NCI-H2107 treated with DMSO at 0.1 percent for 48 hours (cell line): ENCODE data around the gene PTCD1.
"Not testable (repeated sequence)": the region's sequence is repeated elsewhere in the genome, so short reads cannot be mapped to it uniquely, and the experiment has no call there.

Source experiments
- DNase-seq: peaks from one replicate; lab custom pipeline; 2025; ENCODE audit not compliant: unreplicated experiment; lab: John Stamatoyannopoulos, UW

Gene PTCD1

DNA sequence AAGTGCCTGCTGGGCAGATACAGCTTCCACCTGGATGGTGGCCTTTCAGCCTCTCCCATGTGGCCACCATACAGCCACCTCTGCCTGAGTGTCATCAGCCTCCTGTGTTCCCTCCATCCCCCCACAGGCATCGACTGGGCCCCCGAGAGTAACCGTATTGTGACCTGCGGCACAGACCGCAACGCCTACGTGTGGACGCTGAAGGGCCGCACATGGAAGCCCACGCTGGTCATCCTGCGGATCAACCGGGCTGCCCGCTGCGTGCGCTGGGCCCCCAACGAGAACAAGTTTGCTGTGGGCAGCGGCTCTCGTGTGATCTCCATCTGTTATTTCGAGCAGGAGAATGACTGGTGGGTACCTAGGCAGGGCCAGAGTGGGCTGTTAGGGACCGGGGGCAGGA lies 50.7 kb downstream of the PTCD1 start:
- no peak for DNase-seq

DNA sequence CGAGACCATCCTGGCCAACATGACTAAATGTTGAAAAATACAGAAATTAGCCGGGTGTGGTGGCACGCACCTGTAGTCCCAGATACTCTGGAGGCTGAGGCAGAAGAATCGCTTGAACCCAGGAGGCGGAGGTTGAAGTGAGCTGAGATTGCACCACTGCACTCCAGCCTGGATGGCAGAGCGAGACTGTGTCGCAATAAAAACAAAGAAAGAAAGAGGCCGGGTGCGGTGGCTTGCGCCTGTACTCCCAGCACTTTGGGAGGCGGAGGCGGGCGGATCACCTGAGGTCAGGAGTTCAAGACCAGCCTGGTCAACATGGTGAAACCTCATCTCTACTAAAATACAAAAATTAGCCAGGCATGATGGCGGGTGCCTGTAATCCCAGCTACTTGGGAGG lies 51.4 kb downstream of the PTCD1 start:
- DNase-seq = not testable (repeated sequence)

DNA sequence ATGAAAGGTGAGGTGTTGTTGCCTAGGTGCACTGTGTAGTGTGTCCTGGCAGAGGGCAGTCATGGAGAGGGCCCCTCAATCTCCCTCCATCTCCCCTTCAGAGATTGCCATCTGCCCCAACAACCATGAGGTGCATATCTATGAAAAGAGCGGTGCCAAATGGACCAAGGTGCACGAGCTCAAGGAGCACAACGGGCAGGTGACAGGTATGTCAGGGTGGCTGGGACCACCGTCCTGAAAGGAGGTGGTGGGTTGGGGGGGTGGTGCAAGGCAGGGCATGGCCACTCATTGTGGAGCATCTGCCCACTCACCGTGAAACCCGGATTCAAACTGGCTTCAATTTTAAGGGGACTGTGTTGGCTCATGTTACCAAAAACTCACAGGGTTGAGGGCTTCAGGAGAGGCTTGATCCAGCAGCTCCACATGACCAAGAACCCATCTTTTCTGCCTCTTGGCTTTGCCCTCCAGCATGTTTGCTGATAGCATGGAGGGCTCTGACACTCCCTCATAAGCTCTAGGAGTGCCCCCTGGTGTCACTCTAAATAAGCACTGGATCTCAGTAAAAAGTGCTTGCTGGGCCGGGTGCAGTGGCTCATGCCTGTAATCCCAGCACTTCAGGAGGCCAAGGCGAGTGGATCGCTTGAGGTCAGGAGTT lies 51.9 kb downstream of the PTCD1 start:
- DNase-seq = no peak

DNA sequence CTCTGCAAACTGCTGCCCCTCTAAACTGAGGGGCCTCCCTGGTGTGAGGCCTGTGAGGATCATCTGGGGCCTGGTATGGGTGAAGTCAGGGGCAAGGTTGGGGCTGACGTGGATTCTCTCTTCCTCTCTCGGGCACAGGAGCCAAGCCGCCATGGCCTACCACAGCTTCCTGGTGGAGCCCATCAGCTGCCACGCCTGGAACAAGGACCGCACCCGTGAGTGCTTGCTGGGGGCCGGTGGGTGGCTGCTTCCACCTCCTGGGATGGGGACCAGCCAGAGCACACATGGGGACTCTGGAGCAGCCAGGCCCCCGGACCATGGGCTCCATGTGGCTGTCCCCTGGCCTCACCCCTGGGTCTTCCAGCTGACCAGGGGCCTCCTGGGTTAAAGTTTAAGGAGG lies 53.0 kb downstream of the PTCD1 start:
- DNase-seq = no peak

DNA sequence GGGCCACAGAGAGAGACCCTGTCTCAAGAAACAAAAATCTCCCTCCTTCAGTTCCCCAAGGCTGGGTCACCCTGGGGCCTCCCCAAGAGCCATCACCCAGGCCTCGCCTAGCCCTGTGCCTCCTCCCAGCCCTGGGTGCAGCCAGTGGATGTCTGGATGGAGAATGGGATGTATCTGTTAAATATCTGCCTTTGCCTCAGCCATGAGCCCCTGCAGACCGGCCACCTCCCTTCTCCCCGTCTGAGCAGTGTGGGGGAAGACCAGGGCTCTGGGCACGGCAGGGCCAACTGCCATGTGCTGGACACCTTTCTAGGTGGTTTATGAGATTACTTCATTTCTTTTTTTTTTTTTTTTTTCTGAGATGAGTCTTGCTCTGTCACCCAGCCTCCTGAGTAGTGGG lies 54.1 kb downstream of the PTCD1 start:
- DNase-seq = no peak

DNA sequence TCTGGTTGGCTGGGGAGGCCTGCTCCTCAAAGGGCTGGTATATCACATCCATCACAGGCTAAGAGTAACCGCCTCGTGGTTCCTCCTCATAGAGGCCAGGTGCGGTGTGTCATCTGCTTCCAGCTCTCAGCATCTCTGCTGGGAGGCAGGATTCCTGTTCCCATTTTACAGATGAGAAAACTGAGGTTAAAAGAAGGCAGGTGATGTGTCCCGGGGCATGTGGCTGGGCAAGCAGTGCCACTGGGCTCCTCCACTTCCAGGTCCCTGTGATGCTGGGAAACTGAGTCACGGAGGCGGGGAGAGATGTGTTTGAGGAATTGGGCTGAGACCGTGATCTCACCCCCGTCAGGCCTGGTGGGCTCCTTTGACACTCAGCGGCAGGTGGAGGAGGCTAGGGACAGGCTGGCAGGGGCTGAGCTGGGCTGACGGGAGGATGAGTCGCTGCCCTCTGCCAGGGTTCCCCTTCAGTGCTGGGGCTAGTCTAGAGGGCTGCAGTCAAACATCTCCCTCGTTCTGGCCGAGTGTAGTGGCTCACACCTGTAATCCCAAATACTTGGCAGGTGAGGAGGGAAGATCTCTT lies 54.7 kb downstream of the PTCD1 start:
- DNase-seq = no peak

DNA sequence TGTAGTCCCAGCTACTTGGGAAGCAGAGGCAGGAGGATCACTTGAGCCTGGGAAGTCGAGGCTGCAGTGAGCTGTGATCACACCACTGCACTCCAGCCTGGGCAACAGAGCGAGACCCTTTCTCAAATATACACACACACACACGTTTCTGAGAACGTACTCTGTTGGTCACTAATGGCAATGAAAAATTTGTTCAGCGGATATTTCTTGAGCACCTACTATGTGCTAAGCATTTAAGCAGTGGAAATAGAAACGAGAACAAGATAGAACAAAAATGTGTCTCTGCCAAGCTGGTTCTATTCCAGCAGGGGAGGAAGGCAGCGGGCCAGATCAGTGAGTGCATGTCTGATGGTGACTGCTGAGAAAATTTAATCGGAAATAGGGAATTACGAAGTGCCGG lies 55.4 kb downstream of the PTCD1 start:
- no peak for DNase-seq

DNA sequence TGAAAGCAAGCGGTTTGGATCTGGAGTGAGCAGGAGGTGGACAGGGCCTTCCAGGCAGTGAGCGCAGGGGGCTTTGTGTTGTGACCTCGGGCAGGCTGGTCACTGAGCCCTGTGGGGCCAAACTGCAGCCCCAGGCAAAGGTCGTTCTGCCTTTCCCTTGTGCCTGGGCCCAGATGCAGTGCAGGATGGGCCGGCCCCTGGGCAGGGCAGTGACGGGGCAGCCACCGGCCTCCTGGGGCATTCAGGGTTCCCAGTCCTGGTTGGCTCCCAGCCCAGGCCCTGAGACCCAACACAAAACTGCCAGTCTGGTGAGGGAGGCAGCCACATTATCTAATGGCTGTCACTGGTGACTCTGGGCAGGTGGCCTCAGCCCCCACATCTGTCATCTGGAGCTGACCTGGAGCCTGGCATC lies 56.9 kb downstream of the PTCD1 start:
- no peak for DNase-seq

DNA sequence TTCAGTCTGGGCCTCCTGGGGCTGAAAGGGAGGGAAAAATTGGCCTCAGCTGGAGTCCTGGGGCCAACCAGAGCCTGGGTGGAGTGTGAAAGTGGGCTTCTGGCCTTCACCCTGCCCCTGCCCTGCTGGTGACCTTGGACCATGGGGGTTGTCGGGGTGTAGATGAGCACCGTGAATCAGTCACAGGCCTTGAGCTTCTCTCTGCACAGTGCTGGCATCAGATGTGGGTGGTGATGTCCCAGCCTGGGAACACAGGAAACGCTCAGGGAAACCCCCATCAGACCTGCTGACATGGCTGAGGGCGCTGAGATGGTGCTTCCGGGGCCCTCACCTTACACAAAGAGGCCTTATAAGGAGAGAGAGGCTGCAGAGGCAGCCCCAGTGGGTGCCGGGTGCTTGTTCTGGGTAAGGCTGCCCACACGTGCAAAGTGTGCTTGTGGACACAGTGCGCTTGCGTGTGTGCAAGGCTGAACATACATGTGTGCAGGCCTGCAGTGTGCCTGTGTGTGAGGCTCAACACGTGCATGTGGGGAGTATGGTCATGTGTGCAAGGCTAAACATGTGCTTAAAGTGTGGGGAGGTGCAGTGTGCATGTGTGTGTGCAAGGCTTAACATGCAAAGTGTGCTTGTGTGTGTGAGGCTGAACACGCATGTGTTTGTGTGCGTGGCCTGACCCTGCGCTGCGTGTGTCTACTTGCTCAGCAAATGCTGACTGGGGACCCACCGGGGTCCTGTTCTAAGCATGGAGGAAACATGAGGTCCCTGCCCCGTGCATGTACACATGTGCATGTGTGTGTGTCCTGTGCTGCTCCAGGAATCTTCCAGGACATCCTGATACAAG lies 57.6 kb downstream of the PTCD1 start:
- no peak for DNase-seq

DNA sequence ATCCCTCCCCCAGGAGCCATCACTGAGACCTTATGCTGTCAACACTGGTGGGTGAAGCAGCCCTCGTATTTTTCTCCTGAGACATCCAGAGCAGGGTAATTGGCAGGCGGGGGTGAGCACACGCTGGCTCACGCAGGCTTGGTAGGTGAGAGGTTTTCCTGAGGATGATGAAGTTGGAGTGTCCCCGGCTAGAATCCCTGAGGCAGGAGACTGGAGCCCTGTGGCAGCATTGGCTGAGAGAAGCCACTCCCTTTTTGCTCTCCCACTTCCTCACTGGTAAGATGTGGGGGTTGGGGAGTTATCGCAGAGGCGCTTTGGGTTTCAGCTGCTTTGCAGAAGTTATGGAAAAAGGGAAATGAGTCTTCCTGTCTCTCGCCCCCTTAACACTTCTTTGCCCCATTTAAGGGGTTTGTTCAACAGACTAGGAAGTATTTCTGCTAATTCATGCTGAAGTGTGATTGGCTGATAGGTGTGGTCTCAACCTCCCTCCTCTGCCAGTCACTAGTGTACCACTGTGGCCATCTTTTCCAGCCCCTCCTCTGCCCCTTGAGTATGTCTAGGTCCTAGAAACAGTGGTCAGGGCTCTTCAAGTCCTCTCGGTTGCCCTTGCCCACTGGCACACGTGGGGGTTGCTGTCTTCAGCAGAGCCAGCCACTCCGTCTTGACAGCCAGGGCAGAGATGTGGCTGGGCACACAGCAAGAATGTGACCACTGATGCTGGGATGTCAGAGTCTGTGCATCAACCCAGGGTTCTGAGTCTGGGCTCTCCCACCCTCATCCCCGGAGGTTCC lies 58.4 kb downstream of the PTCD1 start:
- DNase-seq = no peak

DNA sequence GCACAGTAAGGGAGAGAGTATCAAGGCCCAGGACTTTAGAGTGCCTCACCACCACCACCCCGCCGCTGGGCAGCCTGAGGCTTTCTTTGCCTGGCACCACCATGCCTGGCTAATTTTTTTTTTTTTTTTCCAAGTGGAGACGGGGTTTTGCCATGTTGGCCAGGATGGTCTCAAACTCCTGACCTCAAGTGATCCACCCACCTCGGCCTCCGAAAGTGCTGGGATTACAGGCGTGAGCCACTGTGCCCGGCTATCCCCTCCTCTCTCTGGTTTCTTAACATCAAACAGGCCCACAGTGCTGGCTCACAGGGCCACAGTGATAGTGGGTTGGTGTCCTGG lies 58.9 kb downstream of the PTCD1 start:
- not testable (repeated sequence) for DNase-seq

DNA sequence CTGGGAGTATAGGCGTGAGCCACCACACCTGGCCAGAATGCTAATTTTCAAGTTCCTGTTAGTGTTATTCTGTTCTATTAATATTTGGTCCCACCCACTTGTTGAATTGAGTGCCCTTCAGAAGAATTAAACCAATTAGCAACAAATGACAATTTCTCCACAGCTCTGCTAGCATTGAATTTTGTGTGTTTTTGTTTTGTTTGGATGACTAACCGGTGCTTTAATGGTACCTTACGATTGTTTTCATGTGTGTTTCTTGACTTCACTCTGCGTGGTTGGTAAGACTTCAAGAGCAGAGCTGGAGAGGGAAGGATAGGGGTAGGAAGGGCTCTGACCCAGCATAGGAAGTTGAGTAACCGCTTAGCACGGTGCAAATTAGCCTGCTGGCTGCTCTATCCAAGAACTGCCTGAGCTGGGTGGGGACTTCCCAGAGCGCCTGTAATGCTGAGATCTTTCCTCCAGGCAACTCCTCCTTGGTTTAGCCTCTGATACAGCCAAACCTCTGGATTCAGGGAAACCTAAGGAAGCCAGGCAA lies 59.5 kb downstream of the PTCD1 start:
- DNase-seq = no peak

DNA sequence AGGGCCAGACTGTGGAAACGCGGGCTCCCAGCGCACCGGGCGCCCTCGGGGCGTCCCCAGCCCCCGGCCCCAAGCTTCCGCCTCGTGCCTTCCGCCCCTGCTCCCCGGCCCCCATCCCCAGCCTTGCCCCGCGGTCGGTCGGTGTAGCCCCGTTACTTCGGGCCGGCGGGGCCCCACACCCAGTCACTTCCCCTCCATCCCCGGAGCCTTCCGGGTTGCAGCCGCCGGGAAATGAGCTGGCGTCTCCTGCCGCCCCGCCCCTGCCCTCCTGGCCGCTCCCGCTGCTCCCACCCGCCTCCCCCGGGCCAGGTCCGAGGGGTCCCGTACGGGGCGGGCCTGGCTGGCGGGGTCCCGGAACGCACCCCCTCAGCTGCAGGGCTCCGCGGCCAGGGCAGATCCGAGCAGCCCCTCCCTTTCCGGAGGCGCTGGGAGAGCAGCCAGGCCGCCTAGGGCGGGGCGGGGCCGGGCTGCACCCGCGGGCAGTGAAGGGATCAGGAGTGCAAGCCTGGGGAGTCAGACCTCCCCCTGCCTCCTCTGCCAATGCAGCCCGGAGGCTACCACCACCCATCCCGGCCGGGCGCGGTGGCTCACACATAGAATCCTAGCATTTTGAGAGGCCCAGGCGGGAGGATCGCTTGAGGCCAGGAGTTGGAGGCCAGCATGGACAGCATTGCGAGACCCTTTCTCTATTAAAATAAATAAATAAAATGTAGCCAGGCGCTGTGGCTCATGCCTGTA lies 63.4 kb downstream of the PTCD1 start:
- DNase-seq = no peak

DNA sequence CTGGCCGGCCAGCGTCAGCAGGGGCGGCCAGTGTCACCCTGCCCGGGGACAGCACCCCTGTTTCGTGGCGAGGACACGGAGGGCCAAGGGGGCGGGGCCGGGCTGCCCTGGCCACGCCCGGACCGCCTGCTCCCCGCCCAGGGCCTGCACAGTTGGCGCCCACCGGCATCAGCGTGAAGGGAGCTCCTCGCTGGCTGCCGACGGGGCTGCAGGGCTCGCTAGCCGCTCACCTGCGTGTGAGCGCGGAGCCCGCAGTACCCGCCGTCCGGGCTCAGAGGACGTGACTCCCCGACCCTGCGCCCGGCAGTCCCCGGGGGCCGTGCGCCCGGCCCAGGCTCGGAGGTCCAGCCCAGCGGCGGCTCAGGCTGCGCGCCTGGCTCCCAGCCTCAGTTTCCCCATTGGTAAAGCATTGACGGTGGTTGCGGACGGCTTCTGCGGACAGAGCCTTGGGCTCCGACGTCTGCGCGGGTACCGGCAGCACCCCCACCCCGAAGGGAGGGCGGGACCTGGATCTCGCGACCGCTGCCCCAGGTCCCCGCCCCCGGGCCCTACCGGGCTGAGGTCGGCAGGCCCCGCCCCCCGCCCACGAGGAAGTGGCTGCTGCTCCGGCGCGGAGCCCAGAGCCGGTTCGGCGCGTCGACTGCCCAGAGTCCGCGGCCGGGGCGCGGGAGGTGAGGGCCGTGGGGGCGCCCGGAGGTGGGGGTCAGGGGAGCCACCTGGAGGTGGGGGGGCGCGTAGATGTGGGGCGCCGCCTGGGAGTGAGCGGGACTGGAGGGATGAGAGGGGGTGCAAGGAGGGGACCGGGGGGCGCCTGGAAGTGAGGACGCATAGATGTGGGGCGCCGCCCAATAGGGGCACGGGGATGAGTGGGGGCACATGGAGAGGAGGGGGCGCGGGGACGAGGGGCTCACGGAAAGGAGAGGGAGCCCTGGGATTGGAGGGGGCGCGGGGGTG lies 64.2 kb downstream of the PTCD1 start, which contains the start of gene ARPC1B:
TSS of gene ARPC1B (plus strand) at position 620 of the 954 bp plus-strand sequence. CDS start 10,985 bp downstream, outside the sequence.
- no peak for DNase-seq

DNA sequence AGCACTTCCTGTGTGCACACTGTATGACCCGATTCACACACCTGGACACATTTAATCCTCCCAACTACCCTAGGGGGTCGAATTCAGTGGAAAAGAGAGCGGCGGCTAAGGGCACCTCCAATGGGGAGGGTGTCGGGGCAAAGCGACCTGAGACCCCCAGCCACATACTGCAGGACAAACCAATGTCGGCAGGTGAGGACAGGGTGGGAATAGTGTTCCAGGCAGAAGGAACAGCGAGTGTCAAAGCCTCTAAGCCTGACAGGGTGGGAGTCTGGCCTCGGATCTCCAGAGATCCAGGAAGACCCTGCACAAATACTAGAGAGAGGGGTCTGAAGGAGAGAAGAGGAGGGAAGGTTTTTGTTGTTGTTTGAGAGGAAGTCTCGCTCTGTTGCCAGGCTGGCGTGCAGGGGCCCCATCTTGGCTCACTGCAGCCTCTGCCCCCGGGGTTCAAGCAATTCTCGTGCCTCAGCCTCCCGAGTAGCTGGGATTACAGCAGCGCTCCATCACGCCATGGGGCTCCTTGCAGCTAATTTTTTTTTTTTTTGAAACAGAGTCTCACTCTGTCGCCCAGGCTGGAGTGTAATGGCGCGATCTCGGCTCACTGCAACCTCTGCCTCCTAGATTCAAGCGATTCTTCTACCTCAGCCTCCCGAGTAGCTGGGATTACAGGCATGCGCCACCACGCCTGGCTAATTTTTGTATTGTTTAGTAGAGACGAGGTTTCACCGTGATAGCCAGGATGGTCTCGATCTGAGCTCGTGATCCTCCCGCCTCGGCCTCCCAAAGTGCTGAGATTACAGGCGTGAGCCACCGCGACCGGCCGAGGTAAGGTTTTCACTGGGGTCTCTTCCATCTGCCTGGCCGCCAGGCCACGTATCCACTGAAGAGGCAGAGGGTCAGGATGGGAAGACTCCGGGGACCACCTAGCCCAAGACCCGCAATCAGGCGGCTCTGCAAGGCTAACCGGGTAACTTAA lies 65.2 kb downstream of the PTCD1 start:
- no peak for DNase-seq

DNA sequence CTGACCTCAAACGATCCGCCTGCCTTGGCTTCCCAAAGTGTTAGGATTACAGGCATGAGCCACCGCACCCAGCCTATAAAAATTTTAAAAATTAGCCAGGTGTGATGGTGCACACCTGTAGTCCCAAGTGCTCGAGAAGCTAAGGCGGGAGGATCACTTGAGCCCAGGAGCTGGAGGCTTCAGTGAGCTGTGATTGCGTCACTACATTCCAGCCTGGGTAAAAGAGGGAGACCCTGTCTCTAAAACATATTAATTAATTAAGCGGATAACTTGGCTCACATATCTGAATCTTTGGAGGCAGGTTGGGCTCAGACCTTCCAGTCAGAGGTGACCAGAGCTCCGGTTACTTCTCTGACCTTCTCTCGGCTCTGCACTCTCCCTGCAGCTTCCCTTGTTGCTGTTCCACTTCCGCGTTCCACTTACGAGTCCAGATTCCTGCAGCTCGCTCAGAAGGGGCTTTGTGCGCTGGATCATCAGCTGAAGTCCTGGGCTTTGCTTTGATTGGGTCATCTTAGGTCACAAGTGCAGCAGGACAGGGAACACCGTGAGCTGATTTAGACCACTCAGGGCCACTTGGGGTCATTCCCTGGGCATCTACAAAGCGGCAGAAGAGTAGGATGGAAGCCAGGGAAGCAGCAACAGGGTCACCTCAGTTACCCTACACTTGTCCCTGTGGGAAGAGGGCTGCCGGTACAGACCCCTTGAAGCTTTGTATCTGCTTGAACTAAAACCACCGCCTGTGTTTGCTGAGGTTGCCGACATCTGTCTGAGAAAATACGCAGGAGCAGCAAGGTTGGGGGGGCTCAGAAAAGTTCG lies 66.1 kb downstream of the PTCD1 start:
- no peak for DNase-seq

DNA sequence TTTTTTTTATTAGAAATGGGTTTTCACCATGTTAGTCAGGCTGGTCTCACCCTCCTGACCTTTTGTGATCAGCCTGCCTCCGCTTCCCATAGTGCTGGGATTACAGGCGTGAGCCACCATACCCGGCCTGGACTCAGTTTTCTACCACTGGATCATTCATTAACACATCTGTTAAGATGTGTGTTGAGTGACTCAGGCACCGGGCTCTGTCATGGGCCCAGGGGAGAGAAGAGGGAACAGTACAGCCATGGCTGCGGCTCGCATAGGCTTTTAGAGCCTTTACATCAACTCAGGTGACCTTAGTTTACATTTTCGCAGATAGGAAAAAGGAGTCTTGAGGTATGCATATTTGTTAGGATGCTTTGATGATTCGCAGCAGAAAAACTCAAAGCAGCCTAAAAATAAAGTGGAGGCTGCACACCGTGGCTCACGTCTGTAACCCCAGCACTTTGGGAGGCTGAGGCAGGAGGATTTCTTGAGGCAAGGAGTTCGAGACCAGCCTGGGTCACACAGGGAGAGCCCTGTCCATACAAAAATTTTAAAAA lies 67.2 kb downstream of the PTCD1 start:
- no peak for DNase-seq
